Fibroblast of skin of scalp (primary cell): ENCODE measurements around the gene NIPA2. TPM values are rescaled to one million over a fixed set of nuclear protein-coding genes. Genes with fewer than 3 reads are reported as not detected.
"Not testable (repeated sequence)": the region's sequence is repeated elsewhere in the genome, so short reads cannot be mapped to it uniquely, and the experiment has no call there.

Source experiments
- DNase-seq: peaks from one replicate; pipeline ENCODE4 v3.0.0-alpha.2; 2013
- polyA plus RNA-seq, 2 experiments: library from polyadenylated mRNA; unstranded; fragments of 120-200 nt; gene quantifications; one replicate each; pipeline ENCODE4 v1.2.1, GENCODE V29; 2013; ENCODE audit not compliant: insufficient read length in 2 of 2

The NIPA2 gene
- polyA plus RNA-seq (2013, experiment 1 of 2; ENCODE audit: insufficient read length): 59.8 TPM
- 57.9 TPM for polyA plus RNA-seq (2013, experiment 2 of 2; ENCODE audit: insufficient read length)

GRCh38 chr15:22838292-22839042 is at the start of gene NIPA2:
Gene NIPA2 (plus strand): TSS chr15:22838666. CDS start chr15:22851732, 13,066 bp downstream.
- peak; percentile 98 for DNase-seq

GRCh38 chr15:22794063-22794462 is 44.4 kb upstream of the NIPA2 start:
- DNase-seq: no peak

GRCh38 chr15:22794621-22795167 is 43.8 kb upstream of the NIPA2 start:
- no peak for DNase-seq

- DNase-seq: no peak
Observed at GRCh38 chr15:22795206-22796063, 43.0 kb upstream of the NIPA2 start.

- DNase-seq: no peak
Observed at GRCh38 chr15:22796079-22796478, 42.4 kb upstream of the NIPA2 start.

- no peak for DNase-seq
Observed at GRCh38 chr15:22799902-22800301, 38.6 kb upstream of the NIPA2 start.

GRCh38 chr15:22803006-22803405 is 35.5 kb upstream of the NIPA2 start:
- DNase-seq: not testable (repeated sequence)

GRCh38 chr15:22806156-22806555 is 32.3 kb upstream of the NIPA2 start:
- no peak for DNase-seq

GRCh38 chr15:22806664-22807063 is 31.8 kb upstream of the NIPA2 start:
- DNase-seq: no peak

- not testable (repeated sequence) for DNase-seq
Observed at GRCh38 chr15:22807831-22808230, 30.6 kb upstream of the NIPA2 start.

- DNase-seq: no peak
Observed at GRCh38 chr15:22808240-22808639, 30.2 kb upstream of the NIPA2 start.

GRCh38 chr15:22808761-22809280 is 29.6 kb upstream of the NIPA2 start:
- no peak for DNase-seq

GRCh38 chr15:22810033-22810852 is 28.2 kb upstream of the NIPA2 start:
- no peak for DNase-seq

- DNase-seq: peak; percentile 19
Observed at GRCh38 chr15:22810853-22811338, 27.6 kb upstream of the NIPA2 start.

GRCh38 chr15:22811640-22812039 is 26.8 kb upstream of the NIPA2 start:
- peak; percentile 35 for DNase-seq

- DNase-seq: no peak
Observed at GRCh38 chr15:22813844-22814243, 24.6 kb upstream of the NIPA2 start.

- no peak for DNase-seq
Observed at GRCh38 chr15:22815766-22816165, 22.7 kb upstream of the NIPA2 start.

- DNase-seq: no peak
Observed at GRCh38 chr15:22819651-22820050, 18.8 kb upstream of the NIPA2 start.

- no peak for DNase-seq
Observed at GRCh38 chr15:22823495-22824128, 14.9 kb upstream of the NIPA2 start.

GRCh38 chr15:22827125-22827524 is 11.3 kb upstream of the NIPA2 start:
- no peak for DNase-seq

GRCh38 chr15:22831473-22831872 is 7.0 kb upstream of the NIPA2 start:
- peak; percentile 31 for DNase-seq
